ENCODE results near the gene MPP1.

Gene MPP1

DNA sequence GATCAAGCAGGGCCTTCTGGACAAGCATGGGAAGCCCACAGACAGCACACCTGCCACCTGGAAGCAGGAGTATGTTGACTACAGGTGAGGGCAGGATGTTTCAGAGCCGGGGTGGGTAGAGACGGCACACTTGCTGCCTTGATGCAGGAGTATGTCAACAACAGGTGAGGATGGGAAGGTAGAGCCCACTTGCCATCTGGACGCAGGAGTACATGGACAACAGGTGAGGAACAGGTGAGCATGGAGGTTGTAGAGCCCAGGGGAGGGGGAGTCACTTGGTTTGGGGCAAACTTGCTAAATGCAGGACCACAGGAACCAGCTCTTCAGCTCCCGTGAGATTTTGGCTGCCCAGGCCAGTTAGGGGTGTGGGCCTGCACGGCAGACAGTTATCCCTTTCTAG is 30.7 kb downstream of the MPP1 start:
- no peak for DNase-seq

DNA sequence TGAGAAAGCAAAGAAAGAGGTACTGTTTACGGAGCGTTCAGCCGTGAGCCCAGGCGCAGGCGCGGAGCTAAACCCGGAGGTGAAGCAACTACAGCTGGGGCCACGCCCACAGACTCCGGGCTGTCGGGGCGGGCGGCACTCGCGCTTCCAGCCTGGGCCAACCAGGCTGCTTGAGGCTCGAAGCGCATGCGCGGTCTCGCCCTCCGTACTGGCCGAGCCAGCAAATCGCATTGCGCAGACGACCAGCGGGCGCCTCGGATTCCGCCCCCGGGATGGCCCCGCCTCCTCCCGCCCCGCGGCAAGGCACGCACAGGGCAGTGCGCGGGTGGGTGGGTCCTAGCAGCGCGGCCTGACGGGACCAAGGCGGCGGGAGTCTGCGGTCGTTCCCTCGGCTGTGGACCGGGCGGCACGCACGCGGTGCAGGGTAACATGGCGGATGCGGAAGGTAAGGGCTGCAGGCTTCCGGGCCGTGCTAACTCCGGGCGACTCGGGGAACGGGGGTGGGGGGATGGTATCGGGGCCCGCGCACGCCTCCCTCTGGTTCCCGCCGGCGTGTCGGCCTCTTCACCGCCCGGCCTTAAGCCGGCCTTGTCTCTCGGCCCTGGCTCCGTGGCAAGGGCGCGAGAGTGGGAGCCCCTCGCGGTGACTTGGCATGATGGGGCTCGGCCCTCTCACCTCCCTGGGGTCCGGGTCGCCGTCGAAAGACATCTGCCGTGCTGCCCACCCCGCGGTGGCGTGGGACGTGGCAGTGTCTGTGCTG is 42.6 kb downstream of the MPP1 start, which contains the start of gene DKC1:
Gene DKC1 (plus strand): TSS at position 328 of the 760 bp plus-strand sequence. CDS start 102 bp downstream, at position 430.
- DNase-seq, result peak; percentile 94

DNA sequence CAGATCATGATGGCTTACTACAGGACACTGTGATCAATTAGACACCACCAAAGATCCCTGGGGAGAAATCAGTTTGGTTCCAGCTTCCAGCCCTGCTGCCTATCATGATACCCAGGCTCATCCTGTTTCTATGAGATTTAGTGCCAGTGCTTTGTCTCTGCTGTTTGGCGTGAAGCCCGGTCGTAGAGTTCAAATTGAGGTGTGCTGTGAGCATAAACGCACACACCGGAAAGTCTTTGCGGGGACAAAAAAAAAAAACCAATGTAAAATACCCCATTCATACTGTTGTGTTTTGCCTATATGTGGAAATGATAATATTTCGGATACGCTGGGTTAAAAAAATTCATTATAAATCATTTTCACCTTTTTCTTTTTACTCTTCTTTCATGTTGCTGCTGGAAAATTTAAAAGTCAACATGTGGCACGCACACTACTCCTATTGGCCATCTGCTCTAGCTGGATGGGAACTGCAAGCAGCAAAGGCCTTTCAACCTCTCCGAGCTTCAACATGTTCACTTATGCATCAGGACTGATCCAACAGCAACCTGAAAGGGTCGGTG is 43.2 kb downstream of the MPP1 start:
- no peak for DNase-seq

DNA sequence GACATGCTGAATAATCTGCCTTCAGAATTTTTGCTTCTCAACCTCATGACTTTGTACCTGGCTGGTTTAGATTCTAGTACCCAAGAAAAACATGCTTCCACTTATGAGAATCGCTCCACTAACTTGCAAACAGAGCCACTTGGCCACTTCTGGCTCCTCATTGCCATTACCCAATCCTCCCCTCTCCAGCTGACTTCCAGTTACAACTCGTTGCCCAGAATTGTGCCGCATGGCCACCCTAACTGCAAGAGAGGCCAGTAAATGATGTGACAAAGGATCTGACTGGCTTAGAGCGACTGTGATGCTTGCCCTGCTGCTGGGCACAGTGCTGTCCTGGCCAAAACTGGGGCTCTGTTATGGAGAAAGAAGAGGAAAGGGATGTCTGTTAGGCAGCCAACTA is 46.6 kb downstream of the MPP1 start:
- DNase-seq, result no peak

DNA sequence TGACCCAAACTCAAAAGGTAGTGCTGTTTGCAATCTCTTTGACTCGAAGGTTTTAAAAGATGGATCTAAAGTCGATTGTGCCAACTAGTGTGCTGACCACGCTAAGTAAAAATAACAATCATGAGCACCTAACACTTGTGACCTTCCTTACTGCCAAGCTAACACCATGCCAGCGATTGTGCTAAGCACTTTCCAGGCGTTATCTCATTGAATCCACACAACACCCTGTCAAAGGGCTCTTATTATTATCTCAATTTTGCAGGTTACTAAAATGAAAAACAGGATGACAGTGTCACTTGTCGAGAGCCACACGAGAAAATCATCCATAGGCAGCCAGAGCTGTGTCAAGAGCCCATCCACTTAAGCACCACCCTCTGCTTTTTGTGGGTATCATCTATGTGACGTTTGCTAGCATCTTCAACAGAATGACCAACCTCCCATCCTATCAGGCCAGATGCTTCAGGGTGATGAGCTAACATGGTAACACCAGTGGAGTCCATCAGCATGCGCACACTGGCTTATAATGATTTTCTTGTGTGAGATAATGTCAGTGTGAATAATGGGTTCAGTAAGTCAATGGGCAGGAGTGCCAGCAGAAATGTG is 53.5 kb downstream of the MPP1 start:
- DNase-seq, result no peak

DNA sequence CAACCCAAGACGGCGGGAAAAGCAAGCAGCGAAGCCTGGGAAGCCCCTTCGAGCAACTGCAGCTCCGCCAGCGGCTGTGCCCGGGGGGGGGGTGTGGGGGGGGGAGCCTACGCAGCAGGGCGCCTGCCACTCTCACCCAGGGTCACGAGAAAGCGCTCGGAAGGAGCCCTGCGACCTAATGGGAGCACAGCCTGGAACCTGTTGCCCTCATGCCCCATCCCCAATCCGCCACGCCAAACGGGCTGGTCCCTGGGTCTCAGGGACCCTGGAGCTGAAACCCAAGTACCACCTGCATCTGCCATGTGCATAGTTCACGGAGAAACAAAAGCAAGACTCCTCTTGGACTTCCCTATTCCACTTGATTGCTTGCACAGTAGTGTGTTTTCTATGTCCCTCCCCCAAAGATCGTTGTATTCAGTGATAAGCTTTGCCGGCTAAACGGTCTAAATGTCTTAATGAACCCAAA is 54.0 kb downstream of the MPP1 start:
- DNase-seq, result peak; percentile 18

GRCh38 chrX:154750301-154751202 is 54.7 kb downstream of the MPP1 start, which contains the start of gene GAB3:
Gene GAB3 (minus strand): TSS chrX:154751077. CDS start chrX:154751025, 52 bp downstream.
- DNase-seq, result peak; percentile 39

- no peak for DNase-seq
Measured at GRCh38 chrX:154749856-154750255, 55.4 kb downstream of the MPP1 start.

DNA sequence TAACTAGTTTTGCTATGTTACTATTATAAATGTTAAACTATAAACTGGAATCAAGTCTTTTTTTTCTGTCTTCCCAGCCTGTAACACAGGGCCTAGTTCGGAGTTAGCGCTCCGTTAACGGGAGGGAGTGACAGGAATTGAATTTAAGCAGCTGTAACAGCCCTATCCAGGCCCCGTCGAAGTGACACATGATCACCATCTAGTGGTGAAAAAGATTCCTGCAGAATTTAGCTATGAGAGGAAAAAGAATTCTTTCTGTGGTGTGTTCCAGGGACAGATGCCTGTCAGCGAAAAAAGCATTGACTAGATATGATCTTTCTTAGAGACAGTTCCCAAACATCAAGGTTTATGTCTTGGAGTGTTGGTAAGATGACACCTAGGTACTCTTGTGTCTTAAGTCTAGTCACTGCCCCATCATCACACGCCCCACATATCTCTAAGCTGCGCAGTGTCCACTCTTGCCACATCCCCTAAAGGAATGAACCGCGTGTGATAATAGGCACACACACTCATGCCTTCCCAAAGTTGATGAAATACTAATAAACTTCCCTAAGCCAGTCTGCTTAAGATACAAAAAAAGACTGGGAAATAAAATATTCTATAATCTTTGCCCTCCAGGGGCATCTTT is 56.5 kb downstream of the MPP1 start:
- DNase-seq, result no peak

- no peak for DNase-seq
Measured at GRCh38 chrX:154742613-154743012, 62.7 kb downstream of the MPP1 start.

DNA sequence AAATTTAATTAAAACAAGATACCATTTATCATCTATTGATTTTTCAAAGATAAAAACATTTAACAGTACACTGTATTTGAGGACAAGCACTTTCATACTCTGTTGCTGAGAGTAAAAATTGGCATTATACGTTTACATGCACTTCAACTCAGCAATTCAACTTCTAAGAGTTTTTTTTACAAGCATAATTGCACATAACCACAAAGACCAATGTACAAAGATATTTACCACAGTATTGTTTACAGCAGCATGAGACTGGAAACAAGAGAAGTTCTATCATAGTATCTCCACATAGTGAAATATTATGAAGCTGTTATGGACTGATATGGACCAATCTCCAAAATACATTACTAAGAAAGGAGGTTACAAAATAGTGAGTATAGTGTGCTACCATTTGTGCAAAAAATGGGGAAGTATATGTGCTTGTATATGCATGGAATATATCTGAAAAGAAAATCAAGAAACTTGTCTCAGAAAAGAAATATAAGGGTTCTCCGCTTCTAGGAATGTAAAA is 65.3 kb downstream of the MPP1 start:
- no peak for DNase-seq

- no peak for DNase-seq
Measured at GRCh38 chrX:154738011-154738738, 67.1 kb downstream of the MPP1 start.

DNA sequence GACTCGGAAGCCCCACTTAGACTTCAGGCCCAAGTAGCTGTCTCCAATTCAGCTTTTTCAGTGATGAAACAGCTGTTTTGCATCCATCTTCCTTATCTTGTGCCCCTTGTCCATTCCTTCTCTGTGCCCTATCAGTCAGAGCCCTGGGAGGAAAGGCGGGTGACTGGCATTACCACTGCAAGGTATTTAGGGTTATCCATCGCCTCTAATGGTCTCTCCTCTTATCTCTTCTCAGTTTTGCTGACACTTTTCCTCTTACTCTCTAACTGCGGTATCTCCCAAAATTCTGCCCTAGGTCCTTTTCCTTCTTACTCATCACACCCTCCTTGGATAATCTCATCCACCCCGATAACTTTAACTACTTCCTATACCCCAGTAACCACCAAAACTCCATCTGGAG is 68.1 kb downstream of the MPP1 start:
- no peak for DNase-seq

GRCh38 chrX:154735695-154736393 is 69.4 kb downstream of the MPP1 start:
- no peak for DNase-seq

DNA sequence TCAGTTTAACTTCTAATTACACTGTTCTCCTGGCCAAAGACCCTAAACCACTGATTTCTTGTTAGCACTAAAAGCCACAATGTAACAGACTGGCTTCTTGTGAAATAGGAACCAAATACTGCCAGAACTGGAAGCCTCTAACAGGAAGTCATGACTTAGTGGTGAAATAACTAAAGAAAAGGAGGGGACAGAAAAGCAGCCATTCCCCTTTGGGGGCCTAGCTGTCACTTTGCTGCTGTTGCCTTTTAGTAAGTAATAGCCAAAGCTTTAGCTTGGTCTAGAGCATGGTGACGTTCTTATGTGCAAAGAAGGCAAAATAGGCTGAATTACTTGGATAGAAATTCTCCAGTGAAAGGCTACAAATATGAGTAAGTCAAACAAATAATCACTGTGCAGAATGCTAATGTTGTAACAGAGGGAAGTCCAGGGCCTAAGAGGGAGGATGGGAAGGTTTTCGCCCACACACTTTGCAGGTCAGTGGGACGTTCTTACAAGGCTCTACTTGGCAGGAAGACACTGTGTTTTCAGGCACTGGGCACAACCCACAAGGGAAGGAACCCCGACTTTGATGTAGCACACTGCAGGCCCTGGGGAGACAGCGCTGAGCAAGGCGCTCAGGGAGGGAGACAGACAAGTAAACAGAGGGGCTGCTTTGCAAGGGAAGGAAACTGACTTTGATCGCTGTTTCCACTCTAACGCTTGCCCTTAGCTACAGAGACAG is 71.1 kb downstream of the MPP1 start:
- no peak for DNase-seq

- no peak for DNase-seq
Measured at GRCh38 chrX:154733066-154733425, 72.2 kb downstream of the MPP1 start.

DNA sequence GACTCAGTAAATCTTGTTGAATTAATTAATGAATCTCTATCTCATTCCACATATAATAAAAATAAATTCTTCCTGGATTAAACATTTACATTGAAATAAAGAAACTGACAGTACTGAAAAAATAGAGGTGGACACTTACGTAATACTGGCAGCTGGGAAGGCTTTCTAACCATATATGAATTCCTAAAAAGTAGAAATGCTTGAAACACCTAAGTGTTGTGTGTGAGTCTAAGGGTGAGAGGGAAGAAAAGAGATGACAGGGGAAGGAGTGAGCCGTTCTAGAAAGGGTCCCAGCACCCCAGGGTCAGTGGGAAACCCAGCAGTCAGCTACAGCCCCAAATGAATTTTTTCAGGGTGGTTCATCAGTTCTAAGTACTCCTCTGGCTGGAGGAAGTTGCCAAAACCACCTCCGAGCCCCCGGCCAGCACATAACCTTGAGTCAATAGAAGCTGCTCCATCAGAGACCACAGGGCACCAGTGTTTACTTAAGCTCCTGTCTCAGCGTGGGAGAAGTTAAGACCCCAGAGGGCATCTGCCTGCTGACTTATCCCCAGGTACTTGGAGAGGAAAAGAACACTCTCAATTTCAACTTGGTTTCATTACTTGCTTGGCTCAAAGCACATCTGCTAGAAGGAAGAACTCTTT is 72.7 kb downstream of the MPP1 start:
- DNase-seq, result no peak

GRCh38 chrX:154731881-154732280 is 73.4 kb downstream of the MPP1 start:
- no peak for DNase-seq

DNA sequence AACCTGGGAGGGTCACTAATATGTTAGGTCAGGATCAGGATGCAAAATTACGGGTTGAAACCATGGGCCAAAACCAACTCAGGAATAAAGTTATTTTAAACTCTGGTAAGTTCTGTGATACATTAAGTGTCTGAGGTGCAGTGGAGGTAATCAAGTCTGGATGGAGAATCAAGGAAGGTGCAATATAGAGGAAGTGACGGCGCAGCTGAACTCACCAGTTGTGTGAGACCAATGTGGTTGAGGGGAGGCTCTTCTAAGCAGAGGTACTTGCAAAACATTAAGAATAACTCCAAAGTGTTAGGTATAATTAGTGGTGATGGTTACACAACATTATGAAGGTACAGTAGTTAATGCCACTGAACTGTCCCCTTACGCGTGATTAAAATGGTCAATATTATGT is 74.1 kb downstream of the MPP1 start:
- DNase-seq, result no peak

Data from stimulated activated CD4-positive, alpha-beta T cell treated with anti-CD3 and anti-CD28 coated beads, Interleukin-4, amount 100 ng/mL, for 1 hour (primary cell).